Smooth muscle cell (in vitro differentiated cells): ENCODE results near the gene PRLR. TPM values are rescaled to one million over a fixed set of nuclear protein-coding genes. Genes with fewer than 3 reads are reported as not detected.

ENCODE experiments used
- DNase-seq: peaks from one replicate; lab custom pipeline; 2025; ENCODE audit not compliant: unreplicated experiment; lab: John Stamatoyannopoulos, UW
- H2AFZ ChIP-seq: fragments of 200-600 bp; sonication (generic); 2 replicates; pipeline ENCODE4 v1.6.0; 2016; ENCODE audit warnings: antibody characterized with exemption, low read depth, mild to moderate bottlenecking
- H3F3A ChIP-seq: fragments of 200-600 bp; sonication (generic); 2 replicates; pipeline ENCODE4 v1.6.0; 2017; ENCODE audit warnings: antibody characterized with exemption, low read depth
- H3K27ac ChIP-seq: fragments of 200-600 bp; sonication (generic); 2 replicates; pipeline ENCODE4 v1.5.1; 2016; ENCODE audit warnings: low read depth, mild to moderate bottlenecking
- H3K27me3 ChIP-seq: fragments of 200-600 bp; sonication (generic); 2 replicates; pipeline ENCODE4 v1.6.1; 2016; ENCODE audit warnings: low read depth, mild to moderate bottlenecking
- H3K36me3 ChIP-seq: fragments of 200-600 bp; sonication (generic); 2 replicates; pipeline ENCODE4 v1.5.1; 2016; ENCODE audit warnings: low read depth
- H3K4me1 ChIP-seq: fragments of 200-600 bp; sonication (generic); 2 replicates; pipeline ENCODE4 v1.5.1; 2016; ENCODE audit warnings: low read depth
- H3K4me2 ChIP-seq: fragments of 200-600 bp; sonication (generic); 2 replicates; pipeline ENCODE4 v1.6.0; 2016; ENCODE audit warnings: mild to moderate bottlenecking
- H3K4me3 ChIP-seq: fragments of 200-600 bp; sonication (generic); 2 replicates; pipeline ENCODE4 v1.5.1; 2016; ENCODE audit warnings: mild to moderate bottlenecking
- H3K79me2 ChIP-seq: fragments of 200-600 bp; sonication (generic); 2 replicates; pipeline ENCODE4 v1.6.0; 2016; ENCODE audit warnings: low read depth, mild to moderate bottlenecking
- H3K9ac ChIP-seq: fragments of 200-600 bp; sonication (generic); 2 replicates; pipeline ENCODE4 v1.6.0; 2016; ENCODE audit warnings: low read depth
- H3K9me3 ChIP-seq: fragments of 200-600 bp; sonication (generic); replicated peaks from 2 replicates; pipeline ENCODE4 v1.5.1; 2016; ENCODE audit warnings: low read depth
- H4K20me1 ChIP-seq: fragments of 200-600 bp; sonication (generic); 2 replicates; pipeline ENCODE4 v1.6.0; 2016; ENCODE audit warnings: low read depth
- whole genome bisulfite sequencing: methylation state at CpG from one replicate; pipeline ENCODE4 v1.1.7; 2016; ENCODE audit warnings: low lambda C conversion rate; 5-methylcytosine and 5-hydroxymethylcytosine counted together
- polyA plus RNA-seq: library from polyadenylated mRNA; unstranded; fragments of >200 nt; fragmentation: Nextera tagmentation; extraction: Ambion mirVana; gene quantifications from 2 replicates; pipeline ENCODE4 v1.2.1, GENCODE V29; 2016
- total RNA-seq: library from RNA; depleted of rRNA; stranded (reverse); fragments of >200 nt; gene quantifications from 2 replicates; pipeline ENCODE4 v1.2.3, GENCODE V29; 2014
- TF ChIP-seq, protein P1 (sequence below): fragments of 200-600 bp; sonication (generic); IDR thresholded peaks from 2 replicates; pipeline ENCODE4 v1.5.1; 2017; ENCODE audit warnings: borderline replicate concordance, mild to moderate bottlenecking, antibody characterized with exemption; ENCODE audit not compliant: insufficient read depth, poor library complexity, severe bottlenecking

PRLR gene
- total and polyA plus RNA-seq, 2 experiments from 2014 or later, result 2.3 to 47.4 TPM

DNA sequence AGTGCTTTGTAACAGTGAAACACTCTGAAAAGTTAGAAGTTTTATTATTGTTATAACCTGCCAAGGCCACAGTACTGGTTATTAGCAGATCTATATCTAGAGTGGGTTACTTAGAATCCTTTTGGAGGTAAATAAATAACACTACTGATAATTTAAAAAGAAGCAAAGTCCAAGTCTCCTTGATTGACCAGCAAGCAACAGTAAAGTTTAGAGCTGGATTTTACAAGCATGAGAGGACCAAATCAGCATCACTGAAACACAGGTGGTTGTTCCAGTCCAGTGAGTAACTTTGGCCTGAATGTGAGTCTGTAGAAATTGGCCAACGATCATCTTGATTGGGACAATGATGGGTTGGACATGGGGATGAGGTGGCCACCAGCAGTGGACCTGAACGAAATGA, 105.4 kb downstream of the PRLR start:
- H3K4me3 ChIP-seq, result no peak overlapping the region
- TF ChIP-seq, protein P1, sequence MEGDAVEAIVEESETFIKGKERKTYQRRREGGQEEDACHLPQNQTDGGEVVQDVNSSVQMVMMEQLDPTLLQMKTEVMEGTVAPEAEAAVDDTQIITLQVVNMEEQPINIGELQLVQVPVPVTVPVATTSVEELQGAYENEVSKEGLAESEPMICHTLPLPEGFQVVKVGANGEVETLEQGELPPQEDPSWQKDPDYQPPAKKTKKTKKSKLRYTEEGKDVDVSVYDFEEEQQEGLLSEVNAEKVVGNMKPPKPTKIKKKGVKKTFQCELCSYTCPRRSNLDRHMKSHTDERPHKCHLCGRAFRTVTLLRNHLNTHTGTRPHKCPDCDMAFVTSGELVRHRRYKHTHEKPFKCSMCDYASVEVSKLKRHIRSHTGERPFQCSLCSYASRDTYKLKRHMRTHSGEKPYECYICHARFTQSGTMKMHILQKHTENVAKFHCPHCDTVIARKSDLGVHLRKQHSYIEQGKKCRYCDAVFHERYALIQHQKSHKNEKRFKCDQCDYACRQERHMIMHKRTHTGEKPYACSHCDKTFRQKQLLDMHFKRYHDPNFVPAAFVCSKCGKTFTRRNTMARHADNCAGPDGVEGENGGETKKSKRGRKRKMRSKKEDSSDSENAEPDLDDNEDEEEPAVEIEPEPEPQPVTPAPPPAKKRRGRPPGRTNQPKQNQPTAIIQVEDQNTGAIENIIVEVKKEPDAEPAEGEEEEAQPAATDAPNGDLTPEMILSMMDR, result no peak
- WGBS, result 92% methylated on average over 2 of the region's 2 CpGs
- H3K27me3 ChIP-seq, result no peaks in the 10 kb centered on the region
- H3K4me2 ChIP-seq, result no peak overlapping the region
- H3K27ac ChIP-seq, result no peak overlapping the region
- H3K9me3 ChIP-seq, result no peaks in the 10 kb centered on the region
- H3K36me3 ChIP-seq, result no peaks in the 10 kb centered on the region
- no peaks in the 10 kb centered on the region for H3K4me1 ChIP-seq
- DNase-seq, result no peak
- no peaks in the 10 kb centered on the region for H3F3A ChIP-seq
- H3K9ac ChIP-seq, result no peak overlapping the region
- no peaks in the 10 kb centered on the region for H3K79me2 ChIP-seq
- no peak overlapping the region for H2AFZ ChIP-seq
- no peaks in the 10 kb centered on the region for H4K20me1 ChIP-seq

DNA sequence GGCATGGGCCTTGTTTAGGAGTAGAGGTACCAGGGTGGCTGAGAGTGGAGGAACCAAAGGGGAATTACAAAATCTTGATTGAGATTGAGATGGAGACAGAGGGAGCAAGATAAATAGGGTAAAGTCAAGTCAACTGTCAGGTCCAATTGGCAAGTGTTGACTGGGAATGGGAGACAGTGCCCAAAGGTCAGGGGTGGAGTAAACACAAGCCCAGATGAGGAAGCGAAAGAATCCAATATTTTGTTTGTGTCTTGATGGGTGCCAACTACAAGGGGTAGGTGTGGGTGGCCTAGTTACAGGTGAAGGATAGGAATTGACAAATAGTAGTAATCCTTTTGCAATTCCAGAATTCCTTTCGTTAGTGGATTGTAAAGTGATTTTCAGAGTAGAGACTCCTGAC, 107.5 kb downstream of the PRLR start:
- Histone ChIP-seq H3K9ac (no peak overlapping the region), H4K20me1 (no peaks in the 10 kb centered on the region), H3K4me1 (no peaks in the 10 kb centered on the region), H3K4me3 (no peak overlapping the region), H3K79me2 (no peaks in the 10 kb centered on the region), H3F3A (peaks cover under 1% of the 10 kb centered on the region), H3K27ac (no peak overlapping the region), H3K27me3 (no peaks in the 10 kb centered on the region), H2AFZ (no peak overlapping the region), H3K4me2 (no peak overlapping the region), H3K36me3 (no peaks in the 10 kb centered on the region), H3K9me3 (no peaks in the 10 kb centered on the region)
- WGBS, result 97% methylated on average over 2 of the region's 2 CpGs
- DNase-seq, result no peak
- TF ChIP-seq, protein P1, result no peak

DNA sequence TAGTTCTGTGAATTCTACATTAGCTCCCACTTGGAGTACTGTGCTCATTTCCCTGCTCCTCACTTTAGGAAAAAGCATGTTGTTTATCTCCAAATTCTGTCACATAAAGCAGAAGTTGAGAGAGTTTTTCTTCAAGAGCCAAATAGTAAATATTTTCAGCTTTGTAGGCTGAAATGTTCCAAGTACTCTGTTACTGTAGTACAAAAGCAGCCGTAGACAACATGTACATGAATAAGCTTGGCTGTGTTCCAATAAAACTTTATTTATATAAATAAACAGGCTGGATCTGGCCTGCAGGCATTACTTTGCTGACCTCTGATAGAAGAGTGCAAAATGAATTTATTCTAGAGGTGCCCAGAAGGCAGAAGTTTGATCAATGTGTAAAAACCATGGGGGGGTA, 109.6 kb downstream of the PRLR start:
- TF ChIP-seq, protein P1, result no peak
- no peaks in the 10 kb centered on the region for H3K27me3 ChIP-seq
- peaks cover 4% of the 10 kb centered on the region for H3F3A ChIP-seq
- H3K9me3 ChIP-seq, result no peaks in the 10 kb centered on the region
- no peaks in the 10 kb centered on the region for H3K4me1 ChIP-seq
- H4K20me1 ChIP-seq, result no peaks in the 10 kb centered on the region
- no peak overlapping the region for H3K27ac ChIP-seq
- H3K9ac ChIP-seq, result no peak overlapping the region
- no peak overlapping the region for H2AFZ ChIP-seq
- no peak overlapping the region for H3K4me3 ChIP-seq
- no peak for DNase-seq
- H3K79me2 ChIP-seq, result no peaks in the 10 kb centered on the region
- 68% methylated on average over 1 of the region's 1 CpG for WGBS
- no peak overlapping the region for H3K4me2 ChIP-seq
- H3K36me3 ChIP-seq, result no peaks in the 10 kb centered on the region

DNA sequence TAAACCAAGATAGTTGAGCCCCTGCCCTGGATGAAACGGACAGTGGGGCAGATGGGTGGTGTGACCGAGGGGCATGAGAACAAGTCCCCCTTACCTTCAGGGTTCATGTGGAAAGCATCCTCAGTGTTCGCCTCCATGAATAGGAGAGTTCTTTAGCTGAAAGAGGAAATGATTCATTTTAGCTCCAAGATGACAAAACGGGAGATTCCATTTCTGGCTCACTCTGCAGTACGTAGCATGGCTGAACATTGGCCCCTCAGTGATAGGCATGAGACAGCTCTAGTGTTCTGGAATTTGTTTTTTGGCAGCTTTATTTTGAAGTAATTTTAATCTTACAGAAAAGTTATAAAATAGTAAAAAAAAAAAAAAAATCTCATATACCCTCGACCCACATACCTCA, 112.3 kb downstream of the PRLR start:
- no peak for DNase-seq

More for the DNA sequence above, 112.3 kb downstream of the PRLR start:
- Histone ChIP-seq H3K9ac (peak overlapping the region; percentile 63), H3K9me3 (no peaks in the 10 kb centered on the region), H3K79me2 (no peaks in the 10 kb centered on the region), H3K4me2 (peak overlapping the region; percentile 48), H3K4me3 (no peak overlapping the region), H3K27me3 (no peaks in the 10 kb centered on the region), H3K27ac (peak overlapping the region; percentile 82), H3F3A (peaks cover 4% of the 10 kb centered on the region), H3K4me1 (no peaks in the 10 kb centered on the region), H4K20me1 (no peaks in the 10 kb centered on the region), H3K36me3 (no peaks in the 10 kb centered on the region), H2AFZ (peak overlapping the region; percentile 35)
- WGBS, result 59% methylated on average over 6 of the region's 6 CpGs
- TF ChIP-seq, protein P1, result no peak
